MCF 10A (cell line): ENCODE results near the gene RLN1. TPM values are rescaled to one million over a fixed set of nuclear protein-coding genes. Genes with fewer than 3 reads are reported as not detected.

Experiments
- BruUV-seq: library from RNA; stranded (reverse); fragments of 400-500 nt; replicated peaks from 2 replicates; lab custom pipeline; 2021; lab: Mats Ljungman, UMichigan
- CTCF ChIA-PET: fragments of 300-600 bp; sonication (Branson Sonifier 250); formaldehyde crosslinking; extraction: SDS; loops from one replicate; lab custom pipeline; 2021; ENCODE audit warnings: antibody characterized with exemption, inconsistent platforms; lab: Yijun Ruan, JAX
- POLR2A ChIA-PET: fragments of 300-600, 350-650 bp; sonication (Branson Sonifier 250); formaldehyde crosslinking; extraction: SDS; loops from one replicate; lab custom pipeline; 2020; ENCODE audit warnings: antibody characterized with exemption, inconsistent platforms; lab: Yijun Ruan, JAX
- DNase-seq: peaks from one replicate; pipeline ENCODE4 v3.0.0-alpha.2; 2018; ENCODE audit not compliant: unreplicated experiment
- H3K27ac Mint-ChIP-seq: one replicate; pipeline ENCODE4 v1.8.0; 2022; ENCODE audit warnings: mild to moderate bottlenecking, low read depth, mixed read lengths; ENCODE audit not compliant: unreplicated experiment
- H3K27me3 Mint-ChIP-seq: one replicate; pipeline ENCODE4 v1.8.0; 2022; ENCODE audit warnings: mixed read lengths; ENCODE audit not compliant: insufficient read depth, unreplicated experiment
- H3K36me3 Mint-ChIP-seq: one replicate; pipeline ENCODE4 v1.8.0; 2022; ENCODE audit warnings: mild to moderate bottlenecking, moderate library complexity, mixed read lengths; ENCODE audit not compliant: insufficient read depth, unreplicated experiment
- H3K4me1 Mint-ChIP-seq: one replicate; pipeline ENCODE4 v1.8.0; 2022; ENCODE audit warnings: mixed read lengths; ENCODE audit not compliant: insufficient read depth, unreplicated experiment
- H3K4me3 Mint-ChIP-seq: one replicate; pipeline ENCODE4 v1.8.0; 2022; ENCODE audit warnings: mild to moderate bottlenecking, moderate library complexity, mixed read lengths; ENCODE audit not compliant: unreplicated experiment
- H3K9me3 Mint-ChIP-seq: one replicate; pipeline ENCODE4 v1.8.0; 2022; ENCODE audit warnings: mixed read lengths; ENCODE audit not compliant: unreplicated experiment
- CTCF ChIP-seq: fragments of 200-600 bp; IDR thresholded peaks from one replicate; pipeline ENCODE4 v1.8.0; 2022; ENCODE audit warnings: antibody characterized with exemption, mild to moderate bottlenecking; ENCODE audit not compliant: unreplicated experiment
- intact Hi-C: fragments of 100-400 bp; cut with micrococcal nuclease; formaldehyde crosslinking; loops from 2 replicates; pipeline ENCODE4 v1.14.1; 2022
- total RNA-seq: library from RNA; stranded (reverse); gene quantifications from 2 replicates; pipeline ENCODE4 v1.2.3, GENCODE V29; 2022

Gene RLN1
- total RNA-seq, 1 experiment from 2014 or later = not detected

GRCh38 chr9:5384436-5384835 is 44.8 kb upstream of the RLN1 start:
- peaks cover 6% of the 10 kb centered on the region for H3K36me3 Mint-ChIP-seq
- no TSS peak for BruUV-seq
- H3K4me3 Mint-ChIP-seq = no peak overlapping the region
- intact Hi-C loops = no loop called here
- no peaks in the 10 kb centered on the region for H3K27me3 Mint-ChIP-seq
- H3K27ac Mint-ChIP-seq = no peak overlapping the region
- ChIA-PET POLR2A (no interaction called here), CTCF (no interaction called here)
- no peak for DNase-seq
- no peaks in the 10 kb centered on the region for H3K9me3 Mint-ChIP-seq
- H3K4me1 Mint-ChIP-seq = peaks cover 20% of the 10 kb centered on the region
- no peak for TF ChIP-seq CTCF

GRCh38 chr9:5382479-5382878 is 42.8 kb upstream of the RLN1 start:
- POLR2A ChIA-PET = no interaction called here
- H3K27me3 Mint-ChIP-seq = no peaks in the 10 kb centered on the region
- TF ChIP-seq CTCF = no peak
- intact Hi-C loops = no loop called here
- H3K36me3 Mint-ChIP-seq = peaks cover 6% of the 10 kb centered on the region
- H3K4me3 Mint-ChIP-seq = no peak overlapping the region
- H3K9me3 Mint-ChIP-seq = no peaks in the 10 kb centered on the region
- no peak for DNase-seq
- BruUV-seq = no TSS peak
- no peak overlapping the region for H3K27ac Mint-ChIP-seq
- H3K4me1 Mint-ChIP-seq = peaks cover 2% of the 10 kb centered on the region
- CTCF ChIA-PET = no interaction called here

GRCh38 chr9:5375790-5376477 is 36.3 kb upstream of the RLN1 start:
- ChIA-PET CTCF (no interaction called here), POLR2A (no interaction called here)
- H3K27me3 Mint-ChIP-seq = no peaks in the 10 kb centered on the region
- H3K27ac Mint-ChIP-seq = no peak overlapping the region
- H3K4me3 Mint-ChIP-seq = no peak overlapping the region
- TF ChIP-seq CTCF = no peak
- no peaks in the 10 kb centered on the region for H3K9me3 Mint-ChIP-seq
- H3K36me3 Mint-ChIP-seq = peaks cover 10% of the 10 kb centered on the region
- BruUV-seq = no TSS peak
- intact Hi-C loops = no loop called here
- H3K4me1 Mint-ChIP-seq = no peaks in the 10 kb centered on the region
- DNase-seq = no peak

GRCh38 chr9:5375091-5375490 is 35.4 kb upstream of the RLN1 start:
- ChIA-PET CTCF (interaction anchor here (0.6 kb wide), 1 partner anchor 68 kb away, joined by 3 read pairs; no protein-coding TSS in a partner anchor), POLR2A (no interaction called here)
- Mint-ChIP-seq H3K27me3 (no peaks in the 10 kb centered on the region), H3K4me3 (no peak overlapping the region), H3K36me3 (peaks cover 4% of the 10 kb centered on the region), H3K9me3 (no peaks in the 10 kb centered on the region), H3K27ac (no peak overlapping the region), H3K4me1 (no peaks in the 10 kb centered on the region)
- intact Hi-C loops = no loop called here
- DNase-seq = no peak
- BruUV-seq = no TSS peak
- TF ChIP-seq CTCF = no peak
